NCI-H226 (cell line): ENCODE results near the gene FOXN3.
A peak's percentile ranks its signal among the peaks of the same experiment; 100 is the strongest.

ENCODE experiments used
- DNase-seq: peaks from one replicate; pipeline ENCODE4 v3.0.0-alpha.2; 2015

Gene FOXN3

DNA sequence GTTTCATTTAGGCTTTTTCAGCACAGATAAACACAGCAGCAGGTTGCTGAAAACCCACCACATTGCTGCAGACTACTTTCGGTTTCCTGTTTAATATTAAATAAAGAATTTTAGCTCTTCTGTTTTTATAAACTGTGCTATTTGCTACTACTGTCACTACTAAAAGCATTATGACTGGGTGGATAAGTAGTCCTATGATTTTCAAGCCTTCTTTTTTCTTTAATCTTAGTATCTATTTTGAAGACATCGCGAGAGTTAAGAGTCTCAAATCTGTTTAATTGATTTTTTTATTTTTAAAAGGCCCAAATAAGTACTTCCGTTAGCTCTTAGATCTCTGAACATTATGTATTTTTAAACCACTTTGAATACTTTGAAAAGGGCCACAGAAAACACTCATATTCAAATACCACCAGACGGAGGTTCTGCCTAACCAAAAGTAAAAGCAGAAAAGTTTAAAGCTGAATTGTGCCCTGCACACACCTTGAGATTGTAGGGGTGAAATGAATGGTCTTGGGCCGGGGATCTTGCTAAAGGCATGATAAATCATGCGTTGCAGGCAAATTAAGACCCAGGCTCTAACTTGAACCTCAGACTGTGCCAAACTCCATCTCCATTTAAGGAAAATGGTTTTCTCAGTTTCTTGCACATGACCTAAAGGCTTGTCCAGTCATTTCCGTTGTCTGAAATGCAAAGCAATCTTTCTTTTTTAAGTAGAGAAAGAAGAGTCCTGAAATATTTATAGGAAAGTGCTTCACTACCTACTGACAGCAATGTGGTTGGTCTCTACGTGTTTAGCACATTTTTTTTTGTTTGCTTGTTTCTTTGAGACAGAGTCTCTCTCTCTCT lies 13.6 kb upstream of the FOXN3 start:
- DNase-seq = no peak

DNA sequence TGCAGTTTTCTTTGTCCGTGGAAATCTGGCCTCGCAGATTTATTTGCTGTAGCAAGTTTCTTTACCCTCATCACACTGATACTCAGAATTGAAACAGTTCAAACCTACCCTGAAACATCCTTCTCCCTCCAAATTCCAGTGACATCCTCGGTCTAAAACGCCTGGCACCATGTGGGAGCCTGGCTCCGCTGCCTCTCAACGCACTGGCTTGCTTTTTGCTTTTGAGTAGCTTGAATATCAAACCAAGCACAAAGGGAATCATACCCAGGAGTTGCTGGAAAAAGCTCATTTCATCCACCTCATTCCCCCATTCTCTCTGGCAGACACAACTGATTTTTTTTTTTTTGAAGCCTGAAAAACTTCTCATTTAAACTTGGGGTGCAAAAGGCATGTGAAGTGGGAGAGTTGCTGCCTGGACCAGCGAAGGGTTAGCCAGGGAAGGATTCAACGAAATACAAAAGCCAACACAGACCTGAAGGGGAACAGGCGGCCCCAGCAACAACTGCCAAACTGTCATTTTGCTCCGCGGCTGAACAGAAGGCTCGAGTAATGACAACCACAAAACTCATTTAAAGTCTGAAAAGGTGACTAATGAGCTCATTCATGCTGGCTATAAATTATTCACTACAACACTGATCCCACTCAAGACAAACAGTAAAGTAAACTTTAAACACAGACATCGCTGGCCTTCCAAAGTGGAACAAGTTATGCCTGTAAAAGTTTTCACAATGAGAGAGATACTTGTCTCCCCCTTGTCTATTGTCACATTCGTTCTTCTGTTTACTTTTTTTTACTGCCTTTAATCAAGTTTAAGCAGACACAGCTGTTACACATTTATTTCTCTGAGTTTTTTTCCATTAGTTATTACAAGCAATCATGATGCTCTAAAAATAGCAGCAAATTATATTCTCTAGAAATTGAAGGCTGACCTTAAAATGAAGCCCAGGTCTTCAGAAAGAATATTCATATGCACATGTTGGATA lies 12.5 kb upstream of the FOXN3 start:
- no peak for DNase-seq

DNA sequence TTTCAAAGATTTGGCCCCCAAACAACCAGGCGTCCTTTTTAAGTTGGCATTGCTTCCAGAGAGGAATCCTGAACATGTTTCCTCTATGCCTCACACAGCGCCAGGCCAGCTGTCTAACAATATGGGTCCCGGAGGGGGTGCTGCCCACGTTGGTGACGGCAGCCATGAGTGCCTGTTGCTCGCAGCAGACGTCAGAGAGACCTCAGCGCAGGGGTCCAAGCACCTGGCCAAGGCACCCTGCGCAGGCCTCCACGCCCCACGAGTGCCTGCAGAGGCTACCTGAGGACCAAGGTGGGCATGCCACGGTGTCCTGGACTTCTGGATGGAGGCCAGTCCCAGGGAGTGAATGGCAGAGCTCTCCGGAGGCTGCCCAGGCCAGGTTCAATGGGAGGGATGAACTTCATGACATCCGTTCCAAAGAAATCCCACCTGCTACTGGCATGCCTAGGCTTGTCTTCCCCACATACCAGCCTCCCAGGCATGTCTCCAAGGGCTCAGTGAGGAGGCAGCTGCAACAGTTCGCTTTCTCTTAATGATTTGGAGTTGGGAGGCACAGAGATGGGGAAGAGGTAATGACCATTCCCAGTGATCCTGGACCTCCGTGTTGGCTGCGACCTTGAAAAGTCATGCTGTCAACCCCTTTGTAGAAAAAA lies 11.6 kb upstream of the FOXN3 start:
- no peak for DNase-seq

DNA sequence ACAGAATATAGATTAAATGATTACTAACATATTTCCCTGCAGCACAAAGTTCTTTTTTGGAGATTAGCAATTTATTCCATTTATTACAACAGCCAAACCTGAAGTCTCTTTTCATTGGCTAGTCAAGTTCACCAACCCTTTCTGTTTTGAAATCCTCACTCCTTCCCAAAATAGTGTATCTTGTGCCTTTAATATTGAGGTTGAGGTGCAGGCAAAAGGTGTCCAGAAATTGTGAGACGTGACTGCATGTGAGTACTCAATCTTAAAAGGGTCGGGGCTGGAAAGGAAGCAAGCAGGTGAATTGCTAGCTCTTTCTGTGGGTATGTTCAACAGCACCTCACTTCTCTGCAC lies 11.1 kb upstream of the FOXN3 start:
- no peak for DNase-seq

DNA sequence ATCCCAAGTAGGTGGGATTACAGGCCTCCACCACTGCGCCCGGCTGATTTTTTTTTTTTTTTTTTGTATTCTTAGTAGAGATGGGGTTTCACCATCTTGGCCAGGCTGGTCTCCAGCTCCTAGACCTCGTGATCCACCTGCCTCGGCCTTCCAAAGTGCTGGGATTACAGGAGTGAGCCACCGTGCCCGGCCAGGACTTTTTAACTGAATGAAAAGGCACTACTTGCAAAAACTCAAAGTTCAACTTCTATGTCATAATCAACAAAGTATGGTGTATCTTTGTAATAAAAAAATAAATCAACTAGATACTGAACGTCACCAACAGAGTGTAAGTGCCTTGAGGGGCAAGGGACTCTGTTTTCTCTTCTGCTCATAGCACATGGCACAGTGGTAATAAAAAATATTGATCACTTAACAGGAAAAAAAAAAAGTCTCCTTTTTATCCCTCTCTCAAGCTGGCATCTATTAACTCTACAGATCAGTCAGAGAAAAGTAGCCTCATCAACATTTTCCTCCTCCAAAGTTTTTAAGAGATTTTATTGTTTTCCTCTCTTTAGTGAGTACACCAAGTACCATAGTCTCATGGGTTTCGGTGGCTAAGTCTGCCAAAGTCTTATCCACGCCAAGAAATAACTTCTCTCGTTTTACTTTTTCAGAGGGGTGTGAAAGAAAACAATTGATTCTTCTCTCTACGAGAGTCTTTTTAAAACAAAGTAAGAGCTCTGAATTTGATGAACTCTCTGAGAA lies 10.6 kb upstream of the FOXN3 start:
- no peak for DNase-seq

DNA sequence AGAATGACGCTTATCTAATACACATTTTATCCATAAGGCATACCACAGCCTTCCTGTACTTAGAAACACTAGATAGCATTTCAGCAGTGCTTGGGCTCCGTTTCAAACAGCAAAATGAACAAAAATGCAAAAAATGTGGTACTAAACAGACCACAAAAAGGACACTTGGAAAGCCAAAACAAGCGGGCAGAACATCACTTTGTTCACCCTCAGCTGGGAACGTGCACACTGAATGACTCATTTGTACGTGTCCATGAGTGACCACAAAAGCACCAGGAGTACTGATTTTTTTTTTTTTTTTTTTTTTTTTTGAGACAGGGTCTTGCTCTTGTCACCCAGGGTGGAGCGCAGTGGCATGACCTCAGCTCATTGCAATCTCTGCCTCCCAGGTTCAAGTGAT lies 8.9 kb upstream of the FOXN3 start:
- DNase-seq = peak; percentile 90

DNA sequence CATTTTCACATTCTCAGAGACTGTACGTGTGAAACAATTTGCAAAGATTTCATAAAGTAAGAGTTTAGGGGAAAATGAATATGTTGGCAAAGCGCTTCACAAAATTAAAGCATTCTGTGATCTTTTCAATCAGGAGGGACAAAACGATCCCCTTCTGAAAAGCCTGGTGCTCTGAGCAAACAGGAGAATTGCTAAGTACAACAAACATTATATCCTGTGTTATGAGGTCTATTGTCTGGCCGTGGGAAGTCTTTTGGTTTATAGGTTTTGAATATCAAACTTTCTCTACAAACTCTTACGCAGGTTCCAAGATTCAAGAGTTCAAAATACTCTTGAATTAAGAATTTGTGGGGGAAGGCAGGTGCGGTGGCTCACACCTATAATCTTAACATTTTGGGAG lies 7.2 kb upstream of the FOXN3 start:
- no peak for DNase-seq

DNA sequence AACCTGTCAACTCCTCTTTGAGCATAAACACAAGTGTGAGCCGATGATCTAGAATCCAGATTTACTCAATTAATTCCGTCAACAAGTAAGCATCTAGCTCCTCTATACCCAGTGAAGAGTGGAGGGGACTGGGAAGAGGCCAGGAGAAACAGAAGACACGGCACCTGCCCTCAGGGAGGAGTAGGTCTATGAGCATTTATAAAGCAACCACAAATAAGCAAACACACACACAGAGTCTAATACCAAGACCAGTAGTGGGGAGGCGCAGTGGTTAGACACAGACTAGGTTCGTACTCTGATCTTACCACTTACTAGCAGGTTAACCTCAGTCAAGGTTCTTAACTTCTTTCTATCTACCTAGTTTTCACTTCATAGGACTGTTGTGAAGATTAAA lies 5.9 kb upstream of the FOXN3 start:
- no peak for DNase-seq

DNA sequence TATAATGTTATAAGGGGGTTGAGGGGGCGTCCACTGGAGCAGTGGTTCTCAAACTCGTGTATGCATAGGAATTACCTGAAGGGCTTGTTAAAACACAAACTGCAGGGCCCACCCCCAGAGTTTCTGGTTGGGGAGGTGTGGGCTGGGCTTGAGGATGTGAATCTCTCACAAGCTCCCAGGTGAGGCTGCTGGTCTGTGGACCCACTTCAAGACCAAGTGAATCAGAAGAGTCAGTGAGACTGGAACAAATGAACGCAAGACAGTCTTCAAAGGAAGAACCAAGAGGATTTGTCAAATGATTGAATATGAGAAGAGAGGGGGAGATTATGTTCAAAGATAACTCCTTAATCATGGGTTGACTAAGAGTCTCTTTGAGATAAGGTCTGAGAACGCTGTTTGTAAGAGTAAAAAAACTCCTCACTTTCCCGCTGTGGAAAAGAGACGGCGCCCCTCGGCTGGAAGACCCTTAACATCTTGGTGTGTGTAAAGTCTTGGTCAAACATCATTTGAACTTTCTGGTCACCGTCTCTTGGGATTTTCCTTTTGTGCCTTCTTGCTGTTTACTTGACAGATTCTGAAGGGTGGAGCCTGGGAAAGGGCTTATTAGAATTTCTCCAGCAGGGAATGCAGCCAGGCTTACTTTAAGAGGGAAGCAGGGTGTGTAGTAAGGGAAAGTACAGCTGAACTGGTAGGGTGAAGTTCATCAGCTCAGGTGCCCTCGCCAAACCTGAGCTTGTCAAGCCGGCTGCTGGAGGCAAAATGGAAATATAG lies 5.3 kb upstream of the FOXN3 start:
- peak; percentile 26 for DNase-seq

DNA sequence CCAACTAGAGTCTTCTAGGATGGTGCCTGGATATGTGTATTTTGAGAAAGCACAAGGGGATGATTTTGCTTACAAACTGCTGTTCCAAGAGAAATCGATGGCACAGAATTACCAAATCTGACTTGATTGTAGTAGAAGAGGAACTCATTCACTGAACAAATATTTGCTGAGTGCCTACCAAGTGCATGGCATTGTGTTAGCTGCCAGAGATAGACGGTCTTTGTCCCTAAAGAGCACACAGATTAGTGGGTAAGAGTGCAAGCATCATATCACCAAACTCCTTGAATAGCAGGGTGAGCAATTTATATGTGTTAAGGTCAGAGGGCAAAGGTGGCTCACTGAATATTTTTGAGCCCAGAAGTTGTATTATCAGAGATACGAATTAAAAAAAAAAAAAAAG lies 3.5 kb upstream of the FOXN3 start:
- DNase-seq = no peak

DNA sequence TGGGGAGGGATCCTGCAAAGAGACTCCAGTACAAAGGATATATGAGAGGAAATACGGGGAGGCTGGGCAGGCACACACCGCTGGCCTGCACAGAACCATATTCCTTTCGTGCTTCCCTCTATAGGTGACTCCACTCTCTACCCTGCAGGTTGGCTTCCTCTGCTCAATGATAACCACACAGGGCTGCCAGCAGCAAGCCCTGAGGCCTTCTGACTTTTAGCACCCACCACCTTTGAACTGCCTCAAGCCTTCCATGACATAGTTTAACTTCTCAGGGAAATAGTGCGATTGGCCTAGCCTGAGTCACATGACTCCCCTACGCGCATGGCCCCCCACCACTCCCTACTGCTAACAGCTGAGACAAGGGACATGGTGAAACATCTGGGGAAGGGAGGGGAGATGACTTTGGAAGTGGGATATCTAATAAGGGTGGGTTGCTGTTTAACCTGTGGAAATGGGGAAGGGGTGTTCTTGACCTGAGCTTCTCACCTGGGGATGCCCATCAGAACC lies 3.0 kb upstream of the FOXN3 start:
- DNase-seq = no peak

DNA sequence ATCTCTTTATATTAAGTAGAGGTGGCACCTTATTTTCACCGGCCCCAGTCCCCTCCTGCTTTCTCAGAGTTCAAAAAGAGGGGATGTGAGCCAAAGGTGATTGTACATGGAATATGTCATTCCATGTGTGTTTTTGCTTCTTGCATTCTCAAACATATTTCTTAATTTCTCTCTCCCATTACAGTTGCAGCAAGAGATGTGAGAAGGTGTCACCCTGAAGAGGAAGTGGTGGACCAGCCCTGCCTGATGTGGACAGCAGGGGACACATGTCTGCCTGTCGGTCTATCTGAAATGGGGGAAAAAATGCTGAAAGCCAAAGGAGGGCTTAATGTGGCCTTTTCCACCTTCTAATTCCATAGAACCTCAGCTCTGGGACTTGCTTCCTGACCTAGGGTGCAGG lies 1.9 kb upstream of the FOXN3 start:
- no peak for DNase-seq

DNA sequence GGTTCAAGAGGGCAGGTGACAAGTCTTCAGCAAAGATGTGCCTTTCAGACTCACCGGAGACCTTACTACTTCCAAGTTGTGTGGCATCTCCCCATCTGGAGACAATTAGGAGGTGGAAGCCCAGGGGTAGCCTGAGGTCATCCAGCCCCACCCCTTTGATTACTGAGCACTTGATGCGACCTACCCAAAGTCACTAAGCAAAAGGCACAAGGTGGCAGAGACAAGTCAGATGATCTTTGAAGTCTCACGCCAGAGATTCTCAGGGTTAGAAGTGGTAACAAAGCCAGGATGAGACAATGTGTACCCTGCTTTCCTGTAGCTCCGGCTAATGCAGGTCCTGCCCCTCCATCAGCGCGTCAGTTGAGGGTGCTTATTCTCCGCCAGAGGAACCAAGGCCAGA lies 1.4 kb upstream of the FOXN3 start:
- no peak for DNase-seq

DNA sequence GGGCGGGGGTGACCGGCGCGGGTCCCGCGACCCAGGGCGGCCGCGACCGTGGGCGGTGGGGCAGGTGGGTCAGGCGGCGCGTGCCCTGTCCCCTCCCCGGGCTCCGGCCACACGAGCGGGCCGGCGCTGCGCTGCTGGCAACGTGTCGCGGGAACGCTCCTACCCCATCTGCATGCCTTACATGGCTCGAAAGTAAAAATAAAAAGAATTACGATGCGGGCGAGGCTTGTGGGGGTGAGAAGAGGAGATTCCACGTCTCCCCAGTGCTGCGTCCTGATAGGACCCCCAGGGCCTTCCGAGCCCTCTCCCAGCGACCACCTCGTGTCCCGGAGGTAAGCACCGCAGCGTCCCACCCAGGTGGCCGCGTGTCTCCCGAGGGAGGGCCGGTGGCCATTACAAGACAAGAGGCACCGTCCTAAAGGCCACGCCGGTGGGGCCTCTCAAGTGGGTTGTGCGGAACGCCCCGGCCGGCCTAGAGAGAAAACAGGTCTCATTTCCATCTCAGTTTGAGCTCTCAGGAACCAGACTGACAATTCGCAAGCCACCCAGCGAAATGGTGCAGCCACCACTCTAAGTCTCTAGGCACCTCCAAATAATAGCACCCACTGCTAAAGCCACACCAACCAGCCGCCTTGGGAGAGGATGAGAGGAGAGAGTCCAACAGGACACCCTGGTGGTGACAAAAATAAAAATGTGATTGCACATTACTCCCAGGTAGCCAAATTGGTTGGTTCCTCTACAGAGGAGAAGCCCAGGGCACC lies 612 bp upstream of the FOXN3 start:
- DNase-seq = no peak

DNA sequence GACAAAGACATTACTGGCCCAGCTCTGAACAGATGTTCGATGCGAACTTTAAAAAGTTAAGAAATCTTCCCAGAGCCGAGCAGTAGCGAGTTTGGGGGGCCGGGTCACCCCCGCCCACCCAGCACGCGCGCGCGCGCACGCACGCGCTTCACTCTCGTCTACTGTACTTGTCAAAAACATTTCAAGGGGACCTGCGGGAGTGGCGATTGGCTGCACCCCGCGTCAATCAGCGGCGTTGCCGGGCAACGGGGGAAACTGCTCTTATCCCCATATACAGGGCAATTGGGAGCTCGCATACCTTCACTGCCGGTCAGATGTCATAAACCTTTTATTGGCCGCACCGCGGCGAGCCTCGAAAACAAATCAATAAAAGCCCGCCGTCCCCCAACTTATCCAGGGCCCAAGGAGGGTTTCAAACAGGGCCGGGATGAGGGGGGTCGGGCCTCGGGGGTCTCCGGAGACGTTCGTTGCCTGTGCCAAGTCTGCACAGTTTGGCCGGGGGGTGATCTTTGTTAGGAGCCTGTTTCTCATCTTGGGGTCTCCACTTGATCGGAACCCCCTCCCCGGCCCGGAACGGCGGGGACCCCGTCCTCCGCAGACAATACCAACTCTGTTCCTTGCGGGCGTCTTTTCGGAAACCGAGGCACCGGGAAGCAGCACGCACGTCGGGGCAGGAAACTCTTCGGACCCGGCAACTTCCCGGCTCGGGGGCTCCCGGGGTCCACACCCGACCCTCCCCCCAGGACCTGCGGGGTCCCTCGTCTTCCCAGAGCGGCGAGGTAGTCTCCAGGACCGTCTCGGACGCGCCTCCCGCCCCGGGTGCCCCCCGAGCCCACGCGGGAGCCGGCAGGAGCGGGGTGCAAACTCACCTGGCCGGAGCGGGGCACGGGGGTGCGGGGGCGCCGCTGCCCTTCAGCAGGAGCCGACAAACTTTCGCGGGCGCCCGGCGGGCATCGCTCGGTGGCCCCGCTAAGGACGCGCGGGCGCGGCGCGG lies 734 bp downstream of the FOXN3 start:
- peak; percentile 97 for DNase-seq

DNA sequence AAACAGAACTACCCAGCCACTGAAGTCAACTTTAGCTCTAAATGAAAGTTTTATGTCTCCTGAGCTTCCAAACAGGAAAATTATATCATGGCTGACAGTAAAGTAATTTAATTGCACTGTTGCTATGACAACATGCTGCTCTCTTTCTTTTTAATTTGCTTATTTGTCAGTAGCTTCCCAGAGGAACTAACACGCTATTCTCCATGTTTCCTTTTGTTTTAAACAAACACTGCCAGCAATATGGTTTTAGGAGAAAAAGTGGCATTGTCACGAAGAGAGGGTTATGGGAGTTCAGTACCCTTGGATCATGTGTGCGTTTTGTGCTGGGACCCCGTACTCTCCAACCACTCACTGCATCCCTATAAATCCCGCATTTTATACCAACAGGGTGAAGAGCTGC lies 1.9 kb downstream of the FOXN3 start:
- no peak for DNase-seq

DNA sequence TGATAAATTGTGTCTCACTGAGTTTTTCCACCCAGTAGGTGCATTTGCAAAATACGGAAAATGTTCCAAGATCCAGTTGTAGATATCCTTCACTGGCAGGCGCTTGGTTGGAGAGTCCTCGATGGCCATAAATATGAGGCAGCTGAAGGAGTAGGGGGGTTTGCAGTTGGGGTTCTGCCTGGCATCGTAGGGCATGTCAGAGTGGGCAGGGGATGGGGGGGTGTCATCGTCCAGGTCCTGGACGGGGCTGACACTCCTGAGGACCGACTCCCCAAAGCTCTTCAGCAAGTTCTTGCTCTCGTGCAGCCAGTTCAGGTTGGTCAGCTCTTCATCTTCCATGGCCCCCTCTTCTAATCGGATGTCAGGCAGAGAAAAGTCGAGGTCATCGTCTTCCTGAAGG lies 5.1 kb downstream of the FOXN3 start:
- DNase-seq = no peak

DNA sequence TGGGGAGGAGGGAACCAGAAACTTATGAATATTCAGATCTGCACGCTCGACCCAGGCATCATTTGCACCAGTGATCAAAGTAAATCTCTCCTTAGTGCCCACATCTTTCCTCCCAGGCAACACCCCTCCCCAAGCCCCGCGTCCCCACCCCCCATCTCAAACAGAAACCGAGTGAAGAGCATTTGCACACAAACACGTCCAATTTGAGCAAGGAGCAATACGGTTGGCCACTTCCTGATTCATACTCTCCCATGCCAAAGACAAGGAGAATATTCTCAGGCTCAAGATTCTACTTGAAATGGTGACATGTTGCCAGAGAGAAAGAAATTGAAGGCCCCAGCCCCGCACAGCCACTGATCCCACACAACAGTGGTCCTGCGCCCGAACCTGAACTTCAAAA lies 7.1 kb downstream of the FOXN3 start:
- no peak for DNase-seq

DNA sequence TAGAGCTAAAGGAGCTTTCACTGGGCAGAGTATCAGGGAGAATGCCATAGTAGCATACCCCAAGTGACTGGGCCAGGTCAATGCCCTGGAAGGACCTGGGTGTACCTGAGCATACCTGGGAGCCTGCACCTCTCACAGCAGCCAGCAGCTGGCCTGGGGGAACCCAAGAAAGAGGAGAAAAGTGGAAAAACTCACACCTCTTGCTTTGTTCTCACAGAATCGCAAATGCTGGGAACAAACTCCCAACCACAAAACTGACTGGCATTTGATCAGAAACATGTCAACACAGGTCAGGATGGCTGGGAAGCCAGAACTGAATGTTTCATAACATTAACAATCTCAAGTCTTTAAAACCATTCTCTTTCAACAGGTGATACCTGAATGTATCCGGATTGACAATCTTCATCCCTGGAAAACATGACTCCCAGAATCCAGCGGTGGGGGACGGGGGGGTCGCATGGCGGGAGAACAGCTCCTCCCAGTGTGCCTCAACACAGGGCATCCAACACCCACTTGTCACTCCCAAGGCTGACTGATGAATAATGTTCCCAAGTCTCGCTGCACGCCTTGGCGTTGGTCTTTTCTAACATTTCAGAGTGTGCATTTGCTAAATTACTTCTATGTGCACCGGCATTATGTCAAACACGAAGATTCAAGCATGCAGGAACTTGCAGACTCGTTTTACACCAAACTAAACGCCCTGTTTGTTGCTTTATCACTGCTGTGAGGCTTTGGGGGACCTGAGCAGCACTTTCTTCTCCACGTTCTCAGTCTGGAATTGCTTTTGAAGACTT lies 7.9 kb downstream of the FOXN3 start:
- DNase-seq = no peak
